ENCODE data around the gene CD300E.
"Not testable (repeated sequence)": the region's sequence is repeated elsewhere in the genome, so short reads cannot be mapped to it uniquely, and the experiment has no call there.

Gene CD300E

DNA sequence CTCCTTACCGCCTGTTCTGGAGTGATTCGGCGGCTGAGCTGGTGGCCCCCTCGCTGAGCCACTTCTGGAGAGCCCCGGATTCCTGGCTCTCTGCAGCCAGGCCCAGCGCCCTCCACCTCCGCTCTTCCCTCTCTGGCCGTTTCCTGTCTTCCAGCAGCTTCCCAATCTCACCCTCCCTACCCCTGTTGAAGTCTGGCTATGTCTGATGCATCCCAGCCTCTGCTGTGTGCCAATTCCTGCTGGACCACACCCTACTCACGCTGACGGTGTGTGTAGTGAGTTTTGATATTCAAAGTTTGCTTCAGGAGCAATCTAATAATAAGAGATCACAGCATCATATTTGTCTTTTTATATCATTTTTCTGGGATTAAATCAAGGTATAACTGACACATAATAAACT is 40.9 kb downstream of the CD300E start:
- no peaks in the 10 kb centered on the region for H3K36me3 ChIP-seq (ENCODE audit: low read depth)
- TF ChIP-seq, protein P1, sequence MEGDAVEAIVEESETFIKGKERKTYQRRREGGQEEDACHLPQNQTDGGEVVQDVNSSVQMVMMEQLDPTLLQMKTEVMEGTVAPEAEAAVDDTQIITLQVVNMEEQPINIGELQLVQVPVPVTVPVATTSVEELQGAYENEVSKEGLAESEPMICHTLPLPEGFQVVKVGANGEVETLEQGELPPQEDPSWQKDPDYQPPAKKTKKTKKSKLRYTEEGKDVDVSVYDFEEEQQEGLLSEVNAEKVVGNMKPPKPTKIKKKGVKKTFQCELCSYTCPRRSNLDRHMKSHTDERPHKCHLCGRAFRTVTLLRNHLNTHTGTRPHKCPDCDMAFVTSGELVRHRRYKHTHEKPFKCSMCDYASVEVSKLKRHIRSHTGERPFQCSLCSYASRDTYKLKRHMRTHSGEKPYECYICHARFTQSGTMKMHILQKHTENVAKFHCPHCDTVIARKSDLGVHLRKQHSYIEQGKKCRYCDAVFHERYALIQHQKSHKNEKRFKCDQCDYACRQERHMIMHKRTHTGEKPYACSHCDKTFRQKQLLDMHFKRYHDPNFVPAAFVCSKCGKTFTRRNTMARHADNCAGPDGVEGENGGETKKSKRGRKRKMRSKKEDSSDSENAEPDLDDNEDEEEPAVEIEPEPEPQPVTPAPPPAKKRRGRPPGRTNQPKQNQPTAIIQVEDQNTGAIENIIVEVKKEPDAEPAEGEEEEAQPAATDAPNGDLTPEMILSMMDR (IDR thresholded peaks at IDR 0.05; ENCODE audit: poor library complexity, severe bottlenecking), result no peak
- no peaks in the 10 kb centered on the region for H3K4me1 ChIP-seq (ENCODE audit: insufficient read depth, poor library complexity, severe bottlenecking)
- H3K27me3 ChIP-seq (ENCODE audit: insufficient read depth, poor library complexity, severe bottlenecking), result no peaks in the 10 kb centered on the region
- no peak overlapping the region for H3K27ac ChIP-seq (ENCODE audit: poor library complexity, severe bottlenecking)
- H3K9me3 ChIP-seq (ENCODE audit: severe bottlenecking), result no peaks in the 10 kb centered on the region
- H3K4me3 ChIP-seq (ENCODE audit: severe bottlenecking), result no peak overlapping the region
- ATAC-seq (ENCODE audit: low read depth) (no peak), DNase-seq (ENCODE audit: low spot score) (no peak)

DNA sequence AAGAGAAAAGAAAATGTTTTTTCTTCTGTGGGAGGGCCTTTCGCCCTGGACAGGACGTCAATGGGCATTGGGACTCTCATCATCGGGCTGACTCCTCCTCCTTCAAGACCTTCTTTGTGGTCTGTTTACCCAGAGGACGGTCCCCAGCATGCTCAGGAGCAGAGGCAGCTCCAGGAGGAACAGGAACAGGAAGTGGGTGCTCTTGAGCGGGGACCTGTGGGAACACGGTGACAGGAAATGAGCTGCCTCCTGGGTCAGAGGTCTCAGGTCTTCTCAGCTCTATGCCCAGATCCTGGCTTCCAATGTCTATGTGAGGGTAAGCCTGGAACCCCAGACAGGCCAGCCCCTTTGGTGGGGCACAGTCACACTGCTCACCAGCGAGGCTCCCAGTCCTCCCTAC is 43.6 kb downstream of the CD300E start:
- no peak overlapping the region for H3K27ac ChIP-seq (ENCODE audit: poor library complexity, severe bottlenecking)
- no peak for ATAC-seq (ENCODE audit: low read depth)
- DNase-seq (ENCODE audit: low spot score), result no peak
- H3K27me3 ChIP-seq (ENCODE audit: insufficient read depth, poor library complexity, severe bottlenecking), result no peaks in the 10 kb centered on the region
- TF ChIP-seq, protein P1 (IDR thresholded peaks at IDR 0.05; ENCODE audit: poor library complexity, severe bottlenecking), result no peak
- no peaks in the 10 kb centered on the region for H3K4me1 ChIP-seq (ENCODE audit: insufficient read depth, poor library complexity, severe bottlenecking)
- H3K4me3 ChIP-seq (ENCODE audit: severe bottlenecking), result no peak overlapping the region
- no peaks in the 10 kb centered on the region for H3K36me3 ChIP-seq (ENCODE audit: low read depth)
- no peaks in the 10 kb centered on the region for H3K9me3 ChIP-seq (ENCODE audit: severe bottlenecking)

DNA sequence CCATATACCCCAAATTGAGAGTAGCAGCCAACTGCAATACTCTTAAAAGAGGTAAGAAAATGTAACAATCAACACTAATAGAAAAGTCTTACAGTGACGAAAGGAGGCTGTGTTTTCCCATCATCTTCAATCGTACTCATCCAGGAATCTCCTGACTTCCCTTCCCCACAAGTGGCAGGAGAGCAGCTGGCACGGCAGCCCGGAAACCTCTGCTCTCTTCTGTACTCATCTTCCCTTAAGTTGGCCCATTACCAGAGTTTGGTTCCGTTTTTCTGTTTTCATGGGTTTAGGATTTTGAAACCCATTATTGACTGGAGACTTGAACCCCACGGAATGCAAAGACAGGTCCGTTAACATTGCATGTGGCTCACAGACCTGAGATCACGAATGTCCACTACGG is 44.6 kb downstream of the CD300E start:
- Histone ChIP-seq H3K27me3 (ENCODE audit: insufficient read depth, poor library complexity, severe bottlenecking) (no peaks in the 10 kb centered on the region), H3K9me3 (ENCODE audit: severe bottlenecking) (no peaks in the 10 kb centered on the region), H3K36me3 (ENCODE audit: low read depth) (no peaks in the 10 kb centered on the region), H3K27ac (ENCODE audit: poor library complexity, severe bottlenecking) (no peak overlapping the region), H3K4me3 (ENCODE audit: severe bottlenecking) (no peak overlapping the region), H3K4me1 (ENCODE audit: insufficient read depth, poor library complexity, severe bottlenecking) (no peaks in the 10 kb centered on the region)
- no peak for ATAC-seq (ENCODE audit: low read depth)
- TF ChIP-seq, protein P1 (IDR thresholded peaks at IDR 0.05; ENCODE audit: poor library complexity, severe bottlenecking), result no peak
- DNase-seq (ENCODE audit: low spot score), result no peak

DNA sequence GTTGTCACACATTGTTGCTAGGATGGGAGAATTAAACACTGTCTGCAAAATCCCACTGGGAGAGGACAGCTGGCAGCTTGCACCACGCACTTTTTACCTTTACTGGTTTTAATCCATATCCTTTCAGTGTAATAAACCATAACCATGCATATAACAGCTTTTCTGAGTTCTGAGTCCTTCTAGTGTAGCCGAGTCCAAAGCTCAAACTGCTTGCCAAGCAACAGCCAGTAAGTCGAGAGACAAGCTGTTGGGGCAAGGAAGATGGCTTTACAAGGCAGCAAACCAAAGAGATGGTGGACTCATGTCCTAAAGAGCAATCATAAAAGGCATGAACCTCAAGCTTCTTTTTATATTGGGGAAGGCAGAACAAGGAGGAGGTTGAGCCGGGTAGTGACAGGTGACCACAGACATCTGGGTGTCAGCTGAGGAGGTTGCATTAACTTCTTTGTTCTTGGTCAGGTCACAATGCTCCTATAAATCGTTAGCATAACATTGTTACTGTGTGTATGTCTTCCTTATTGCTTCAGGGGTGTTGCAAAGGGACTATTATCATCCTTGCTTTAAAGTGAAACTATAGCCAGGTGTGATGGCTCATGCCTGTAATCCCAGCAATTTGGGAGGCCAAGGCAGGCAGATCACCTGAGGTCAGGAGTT is 48.9 kb downstream of the CD300E start:
- no peak overlapping the region for H3K4me3 ChIP-seq (ENCODE audit: severe bottlenecking)
- H3K36me3 ChIP-seq (ENCODE audit: low read depth), result no peaks in the 10 kb centered on the region
- peaks cover 4% of the 10 kb centered on the region for H3K4me1 ChIP-seq (ENCODE audit: insufficient read depth, poor library complexity, severe bottlenecking)
- H3K9me3 ChIP-seq (ENCODE audit: severe bottlenecking), result no peaks in the 10 kb centered on the region
- TF ChIP-seq, protein P1 (IDR thresholded peaks at IDR 0.05; ENCODE audit: poor library complexity, severe bottlenecking), result no peak
- DNase-seq (ENCODE audit: low spot score) (no peak), ATAC-seq (ENCODE audit: low read depth) (no peak)
- H3K27ac ChIP-seq (ENCODE audit: poor library complexity, severe bottlenecking), result no peak overlapping the region
- no peaks in the 10 kb centered on the region for H3K27me3 ChIP-seq (ENCODE audit: insufficient read depth, poor library complexity, severe bottlenecking)

DNA sequence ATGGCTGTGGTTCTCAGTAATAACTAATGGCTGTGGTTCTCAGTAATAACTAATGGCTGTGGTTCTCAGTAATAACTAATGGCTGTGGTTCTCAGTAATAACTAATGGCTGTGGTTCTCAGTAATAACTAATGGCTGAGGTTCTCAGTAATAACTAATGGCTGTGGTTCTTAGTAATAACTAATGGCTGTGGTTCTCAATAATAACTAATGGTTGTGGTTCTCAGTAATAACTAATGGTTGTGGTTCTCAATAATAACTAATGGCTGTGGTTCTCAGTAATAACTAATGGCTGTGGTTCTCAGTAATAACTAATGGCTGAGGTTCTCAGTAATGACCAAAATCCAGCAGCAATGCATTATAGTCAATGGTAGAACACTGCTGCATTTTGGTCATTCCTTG is 49.9 kb downstream of the CD300E start:
- not testable (repeated sequence) for H3K36me3 ChIP-seq (ENCODE audit: low read depth); H3K27me3 ChIP-seq (ENCODE audit: insufficient read depth, poor library complexity, severe bottlenecking); H3K4me1 ChIP-seq (ENCODE audit: insufficient read depth, poor library complexity, severe bottlenecking); H3K4me3 ChIP-seq (ENCODE audit: severe bottlenecking); H3K9me3 ChIP-seq (ENCODE audit: severe bottlenecking); DNase-seq (ENCODE audit: low spot score); ATAC-seq (ENCODE audit: low read depth); H3K27ac ChIP-seq (ENCODE audit: poor library complexity, severe bottlenecking)

Measured in RWPE2 (cell line).